GM21717 (cell line): ENCODE measurements around the gene TOMM40L.
"Not testable (repeated sequence)": the region's sequence is repeated elsewhere in the genome, so short reads cannot be mapped to it uniquely, and the experiment has no call there.

ENCODE experiments used
- ATAC-seq: cut with Tn5 transposase; IDR thresholded peaks from one replicate; pipeline ENCODE4 v1.9.1; 2021; ENCODE audit warnings: mild to moderate bottlenecking, moderate library complexity; ENCODE audit not compliant: unreplicated experiment

The TOMM40L gene

GRCh38 chr1:161218301-161219077 lies 7.4 kb upstream of the TOMM40L start:
- ATAC-seq, result no peak

GRCh38 chr1:161219078-161219892 lies 6.6 kb upstream of the TOMM40L start:
- ATAC-seq, result no peak

- no peak for ATAC-seq
Measured at GRCh38 chr1:161220002-161220401, 5.9 kb upstream of the TOMM40L start.

DNA sequence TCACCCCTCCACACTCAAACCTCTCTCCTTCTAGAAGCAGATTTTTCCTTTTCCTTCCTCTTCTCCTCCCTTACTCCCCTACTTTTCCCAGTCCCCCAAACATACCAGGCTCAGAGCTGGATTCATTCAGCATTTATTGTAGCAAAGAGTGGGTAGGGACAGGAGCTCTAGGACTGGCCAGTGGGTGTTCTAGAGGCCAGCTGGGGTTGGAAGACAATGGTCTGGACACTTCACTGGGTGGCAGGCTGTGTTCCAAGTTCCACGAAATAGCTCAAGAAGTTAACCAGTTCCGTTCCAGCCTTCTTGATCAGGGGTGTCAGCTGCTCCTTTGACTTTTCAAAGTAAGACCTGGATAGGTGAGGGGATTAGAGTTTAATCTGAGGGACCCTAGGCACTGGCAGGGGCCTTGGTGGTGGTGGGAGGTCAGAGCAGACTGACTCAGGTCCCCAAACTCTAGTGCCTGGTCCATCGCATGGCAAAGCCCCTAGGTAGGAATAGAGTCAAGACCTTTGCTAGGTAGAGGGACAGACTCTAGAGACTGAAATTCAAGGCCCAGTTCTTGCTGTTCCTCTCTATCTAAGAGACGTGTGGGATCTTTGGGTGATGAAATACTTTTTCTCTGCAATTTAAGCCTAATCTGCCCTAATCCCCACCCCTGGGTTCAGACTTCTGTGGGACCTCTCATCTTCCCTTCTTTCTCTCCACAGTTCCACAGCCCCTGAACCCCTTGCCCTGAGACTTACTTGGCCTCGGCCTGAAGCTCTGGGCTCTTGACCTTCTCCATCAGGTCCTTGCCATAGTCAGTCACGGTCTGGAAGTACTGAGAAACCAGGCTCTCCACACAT lies 3.5 kb upstream of the TOMM40L start:
- no peak for ATAC-seq

GRCh38 chr1:161223805-161224694 lies 1.8 kb upstream of the TOMM40L start:
- ATAC-seq, result no peak

DNA sequence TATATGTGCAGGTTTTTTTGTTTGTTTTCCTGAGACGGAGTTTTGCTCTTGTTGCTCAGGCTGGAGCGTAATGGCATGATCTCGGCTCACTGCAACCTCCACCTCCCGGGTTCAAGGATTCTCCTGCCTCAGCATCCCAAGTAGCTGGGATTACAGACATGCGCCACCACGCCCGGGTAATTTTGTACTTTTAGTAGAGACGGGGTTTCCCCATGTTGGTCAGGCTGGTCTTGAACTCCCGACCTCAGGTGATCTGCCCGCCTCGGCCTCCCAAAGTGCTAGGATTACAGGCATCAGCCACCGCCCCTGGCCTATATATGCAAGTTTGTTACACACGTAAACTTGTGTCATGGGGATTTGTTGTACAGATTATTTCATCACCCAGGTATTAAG lies 1.2 kb upstream of the TOMM40L start:
- not testable (repeated sequence) for ATAC-seq

- no peak for ATAC-seq
Measured at GRCh38 chr1:161225178-161225533, 704 bp upstream of the TOMM40L start.

- ATAC-seq, result no peak
Measured at GRCh38 chr1:161226320-161226711, 456 bp downstream of the TOMM40L start.

GRCh38 chr1:161226759-161227158 lies 899 bp downstream of the TOMM40L start:
- ATAC-seq, result no peak

- ATAC-seq, result peak; percentile 36
Measured at GRCh38 chr1:161227196-161227871, 1.5 kb downstream of the TOMM40L start.

DNA sequence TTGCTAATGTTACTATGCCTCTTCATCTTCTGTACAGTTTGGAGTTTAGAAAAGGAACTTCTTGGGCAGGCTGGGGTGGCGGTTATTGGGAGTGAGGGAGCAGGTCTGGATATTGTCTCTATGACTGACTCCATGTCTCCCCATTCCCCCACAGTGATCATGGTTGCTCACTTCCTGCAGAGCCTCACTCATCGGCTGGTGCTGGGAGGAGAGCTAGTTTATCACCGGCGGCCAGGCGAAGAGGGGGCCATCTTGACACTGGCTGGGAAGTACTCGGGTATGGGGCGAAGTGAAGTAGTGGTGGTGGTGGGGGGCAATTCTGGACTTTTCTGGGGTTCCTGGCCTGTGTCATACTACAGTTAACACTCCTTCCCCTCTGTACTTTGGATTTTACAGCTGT lies 2.2 kb downstream of the TOMM40L start:
- no peak for ATAC-seq

- no peak for ATAC-seq
Measured at GRCh38 chr1:161229896-161230295, 4.0 kb downstream of the TOMM40L start.

GRCh38 chr1:161230762-161231161 lies 4.9 kb downstream of the TOMM40L start:
- ATAC-seq, result no peak

GRCh38 chr1:161233102-161233501 lies 7.2 kb downstream of the TOMM40L start:
- ATAC-seq, result no peak

DNA sequence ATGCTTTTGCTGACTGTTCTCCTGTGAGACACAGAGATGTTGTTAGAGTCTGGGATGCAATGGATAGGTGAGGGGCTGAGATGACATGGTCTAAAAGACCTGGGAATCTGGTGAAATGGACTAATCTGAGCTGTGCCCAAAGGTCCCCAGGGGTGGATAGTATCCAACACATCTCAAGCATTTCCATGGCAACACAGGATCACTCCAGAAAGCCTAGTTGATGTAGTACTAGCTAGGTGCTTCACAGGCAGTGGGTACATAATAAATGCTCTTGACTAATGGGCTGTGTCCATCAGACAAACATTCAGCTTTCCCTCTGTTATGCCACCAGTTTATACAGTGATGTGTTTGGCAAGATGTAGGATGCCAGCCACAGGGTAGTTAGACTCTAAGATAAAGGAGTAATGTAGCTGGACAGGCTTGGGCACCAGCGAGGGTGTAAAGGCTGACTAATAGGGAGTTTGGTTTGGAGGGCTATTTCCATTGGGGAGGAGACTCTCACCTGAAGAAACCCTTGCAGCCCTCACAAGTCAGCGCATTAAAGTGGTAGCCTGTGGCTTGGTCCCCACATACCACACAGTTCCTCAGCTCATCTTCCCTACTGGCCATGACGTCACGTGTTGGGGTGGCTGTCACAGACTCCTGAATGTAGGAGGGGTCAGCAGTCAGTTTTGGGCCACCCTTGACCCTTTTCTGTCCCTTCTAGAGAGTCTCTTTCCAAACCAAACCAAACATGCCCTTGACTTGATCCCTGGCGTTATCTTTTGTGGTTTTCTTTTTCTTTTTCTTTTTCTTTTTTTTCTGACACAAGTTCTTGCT lies 10.3 kb downstream of the TOMM40L start:
- ATAC-seq, result no peak

DNA sequence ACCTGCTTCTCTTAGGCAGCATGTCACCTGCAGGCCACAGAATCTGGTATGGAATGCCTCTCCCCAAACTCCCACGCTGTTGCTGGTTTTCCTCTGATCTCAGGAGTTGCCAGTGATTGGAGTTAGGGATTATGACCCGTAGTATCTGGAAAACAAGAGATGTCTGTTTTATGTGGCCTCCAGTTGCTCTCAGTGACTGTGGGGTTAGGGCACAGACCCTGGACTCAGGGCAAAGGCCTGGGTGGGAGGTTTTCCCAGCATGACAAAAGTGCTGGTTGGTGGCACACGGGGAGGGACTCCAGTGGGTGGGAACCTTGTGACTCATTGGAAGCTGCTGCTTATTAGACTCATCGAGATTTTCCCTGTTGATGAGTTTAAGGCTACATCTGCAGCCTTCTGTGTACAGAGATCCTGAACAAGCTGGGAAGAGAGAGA lies 12.2 kb downstream of the TOMM40L start, which contains the start of gene NR1I3:
NR1I3 (minus strand) TSS at position 165 of the 435 bp plus-strand sequence. CDS start 1,638 bp downstream, outside the sequence.
- no peak for ATAC-seq

DNA sequence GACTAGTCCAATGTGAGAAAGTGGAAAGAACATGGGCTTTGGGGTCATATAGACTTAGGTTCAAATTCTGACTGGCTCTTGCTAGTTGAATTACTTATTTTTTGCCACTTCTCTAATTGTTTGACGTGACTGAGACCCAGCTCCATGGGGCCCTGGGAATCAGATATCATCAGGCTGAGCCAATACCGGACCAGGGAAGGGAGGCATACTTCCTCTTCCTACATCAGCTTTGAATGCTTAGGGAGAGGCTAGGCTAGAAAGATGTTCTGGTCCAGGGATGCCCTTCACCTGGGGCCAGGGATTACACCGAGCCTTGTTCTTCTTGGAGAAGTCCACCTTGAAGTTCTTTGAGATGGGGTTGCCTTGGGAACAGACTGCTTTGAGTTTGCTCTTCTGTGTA lies 15.8 kb downstream of the TOMM40L start:
- ATAC-seq, result no peak

- ATAC-seq, result no peak
Measured at GRCh38 chr1:161242313-161242712, 16.5 kb downstream of the TOMM40L start.

DNA sequence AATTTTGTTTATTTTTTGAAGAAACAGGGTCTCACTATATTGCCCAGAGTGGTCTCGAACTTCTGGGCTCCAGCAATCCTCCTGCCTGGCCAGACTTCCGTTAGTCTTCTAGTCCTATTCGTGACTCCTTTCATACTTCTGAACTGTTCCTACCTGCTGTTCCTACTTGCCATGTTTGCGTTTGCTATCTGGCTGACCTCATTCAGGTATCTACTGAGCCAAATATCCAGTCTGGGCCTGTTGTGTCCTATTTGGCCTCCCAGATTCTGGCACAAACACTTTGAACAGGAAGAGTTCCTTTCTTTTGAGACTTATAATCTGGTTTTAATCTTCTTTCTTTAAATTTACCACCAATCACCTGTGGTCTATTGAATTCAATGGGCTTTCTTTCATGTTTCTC lies 19.0 kb downstream of the TOMM40L start:
- no peak for ATAC-seq
